ENCODE results near the gene WFIKKN1.

- TF ChIP-seq RFX5 (IDR thresholded peaks at IDR 0.05; ENCODE audit: low read depth, low read length) (no peak), POLR2A (IDR thresholded peaks at IDR 0.05; ENCODE audit: low read depth, low read length) (no peak), USF2 (IDR thresholded peaks at IDR 0.05; ENCODE audit: low read depth, low read length) (no peak), CTCF (conservative IDR thresholded peaks at IDR 0.05; ENCODE audit: low read depth, low read length) (no peak), MAFK (IDR thresholded peaks at IDR 0.05; ENCODE audit: low read depth, low read length) (no peak)
These were observed 23.2 kb downstream of the WFIKKN1 start for GRCh38 chr16:654034-654433.
